Naive thymus-derived CD4-positive, alpha-beta T cell (primary cell): ENCODE measurements around the gene ATG16L2. TPM values are rescaled to one million over a fixed set of nuclear protein-coding genes. Genes with fewer than 3 reads are reported as not detected.
A peak's percentile ranks its signal among the peaks of the same experiment; 100 is the strongest.

ENCODE experiments used
- ATAC-seq: fragments of 150-1000 bp; cut with Tn5 transposase; 2 replicates; pipeline ENCODE4 v1.10.0; 2021; ENCODE audit warnings: mild to moderate bottlenecking, moderate library complexity
- CTCF ChIA-PET: fragments of 350-600 bp; sonication (Branson Sonifier 250); formaldehyde crosslinking; loops from one replicate; lab custom pipeline; 2021; ENCODE audit warnings: antibody characterized with exemption; lab: Charles Lee
- POLR2A ChIA-PET: fragments of 350-600 bp; sonication (Branson Sonifier 250); formaldehyde crosslinking; loops from one replicate; lab custom pipeline; 2021; ENCODE audit warnings: antibody characterized with exemption, inconsistent platforms; lab: Charles Lee
- DNase-seq, 9 donors: peaks; one replicate each; pipeline versions ENCODE4 v3.0.0 to v3.0.0-alpha.2; 2020 to 2022; ENCODE audit warnings: mixed read lengths in 1 of 9
- H3K27ac ChIP-seq: one replicate; pipeline ENCODE4 v1.7.0; 2013; ENCODE audit warnings: mild to moderate bottlenecking, low read depth, low read length, moderate library complexity
- H3K27me3 ChIP-seq, 2 donors: one replicate each; pipeline ENCODE4 v1.7.0; 2013; ENCODE audit warnings: low read length in 2 of 2, mild to moderate bottlenecking in 2 of 2, moderate library complexity in 2 of 2; ENCODE audit not compliant: control insufficient read depth in 2 of 2, insufficient read depth in 2 of 2
- H3K36me3 ChIP-seq, 3 experiments: 1 replicate in 2 of 3; 2 replicates in 1 of 3; pipeline ENCODE4 v1.7.0; 2013; ENCODE audit warnings: low read length in 3 of 3, mild to moderate bottlenecking in 3 of 3, moderate library complexity in 1 of 3; ENCODE audit not compliant: insufficient read depth in 3 of 3, control insufficient read depth in 2 of 3
- H3K4me1 ChIP-seq, 2 donors: one replicate each; pipeline ENCODE4 v1.7.0; 2013; ENCODE audit warnings: low read length in 2 of 2, mild to moderate bottlenecking in 2 of 2, moderate library complexity in 1 of 2; ENCODE audit not compliant: control insufficient read depth in 2 of 2, insufficient read depth in 2 of 2
- H3K4me3 ChIP-seq: 2 replicates; pipeline ENCODE4 v1.7.0; 2013; ENCODE audit warnings: mild to moderate bottlenecking, low read length
- H3K9me3 ChIP-seq, 3 experiments: 1 replicate in 2 of 3; 2 replicates in 1 of 3; pipeline ENCODE4 v1.7.0; 2013; ENCODE audit warnings: low read length in 3 of 3; ENCODE audit not compliant: control insufficient read depth in 2 of 3
- H3K27ac Mint-ChIP-seq, 9 donors: one replicate each; pipeline ENCODE4 v1.8.0; 2020 to 2022; ENCODE audit warnings: mixed read lengths in 9 of 9, mild to moderate bottlenecking in 8 of 9, moderate library complexity in 5 of 9, inconsistent platforms in 2 of 9
- H3K27me3 Mint-ChIP-seq, 5 donors: one replicate each; pipeline ENCODE4 v1.8.0; 2021 to 2022; ENCODE audit warnings: mixed read lengths in 5 of 5, mild to moderate bottlenecking in 1 of 5
- H3K36me3 Mint-ChIP-seq, 5 donors: one replicate each; pipeline ENCODE4 v1.8.0; 2020 to 2022; ENCODE audit warnings: mixed read lengths in 5 of 5, mild to moderate bottlenecking in 3 of 5, inconsistent platforms in 1 of 5
- H3K4me1 Mint-ChIP-seq, 7 donors: one replicate each; pipeline ENCODE4 v1.8.0; 2020 to 2022; ENCODE audit warnings: mixed read lengths in 7 of 7, mild to moderate bottlenecking in 3 of 7, inconsistent platforms in 1 of 7
- H3K4me3 Mint-ChIP-seq, 10 donors: one replicate each; pipeline ENCODE4 v1.8.0; 2020 to 2022; ENCODE audit warnings: mild to moderate bottlenecking in 10 of 10, mixed read lengths in 10 of 10, moderate library complexity in 6 of 10, inconsistent platforms in 2 of 10
- H3K9me3 Mint-ChIP-seq, 11 donors: one replicate each; pipeline ENCODE4 v1.8.0; 2020 to 2022; ENCODE audit warnings: mixed read lengths in 11 of 11, mild to moderate bottlenecking in 4 of 11, inconsistent platforms in 1 of 11, moderate library complexity in 1 of 11
- intact Hi-C, 2 donors: fragments of 100-400 bp; cut with micrococcal nuclease; formaldehyde crosslinking; loops; one replicate each; pipeline ENCODE4 v1.15.1; 2023
- polyA plus RNA-seq, 2 donors: library from polyadenylated mRNA; unstranded; fragments of 300-500 nt; fragmentation: Illumina TruSeq; gene quantifications; one replicate each; pipeline ENCODE4 v1.2.3, GENCODE V29; 2021
- total RNA-seq, 6 experiments: library from RNA in 5 of 6; stranded (reverse) in 5 of 6; gene quantifications; 1 replicate in 5 of 6; 2 replicates in 1 of 6; pipeline ENCODE4 v1.2.3 and lab custom pipeline; 2021 to 2026

ATG16L2 gene
- total and polyA plus RNA-seq, 7 experiments from 2014 or later: 12.8 to 199 (median 134) TPM

DNA sequence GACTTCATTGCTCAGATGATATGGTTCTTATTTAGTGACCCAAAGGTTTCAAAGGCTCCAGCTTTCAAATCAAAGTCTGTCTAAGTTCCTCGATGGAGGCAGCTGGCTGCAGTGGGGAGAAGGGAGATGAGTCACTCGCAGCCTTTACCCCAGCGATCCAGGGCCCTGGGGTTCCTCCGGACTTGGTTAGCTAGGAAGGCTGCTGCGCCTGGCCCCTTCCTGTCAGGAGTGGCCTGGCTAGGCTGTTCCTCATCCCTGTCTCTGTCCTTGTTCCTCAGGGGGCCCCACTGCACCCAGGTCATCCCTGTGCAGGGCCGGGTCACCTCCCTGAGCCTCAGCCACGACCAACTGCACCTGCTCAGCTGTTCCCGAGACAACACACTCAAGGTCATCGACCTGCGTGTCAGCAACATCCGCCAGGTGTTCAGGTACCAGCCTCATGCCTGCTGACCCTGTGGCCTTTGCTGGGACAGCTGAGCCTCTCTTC, 13.9 kb downstream of the ATG16L2 start:
- peak overlapping the region in 2 of 10 donors; percentile 25 to 37 for H3K4me3 Mint-ChIP-seq
- Histone ChIP-seq H3K36me3 (peaks cover 0 to 61% (median 0%) of the 10 kb centered on the region in 3 experiments), H3K4me1 (peaks cover 0 to 4% of the 10 kb centered on the region in 2 donors), H3K4me3 (no peak overlapping the region), H3K27me3 (no peaks in the 10 kb centered on the region), H3K9me3 (no peaks in the 10 kb centered on the region), H3K27ac (no peak overlapping the region)
- intact Hi-C loops: no loop called here
- DNase-seq (no peak), ATAC-seq (peak; percentile 11)
- peaks cover 0 to 1% (median 0%) of the 10 kb centered on the region in 11 donors for H3K9me3 Mint-ChIP-seq
- H3K27ac Mint-ChIP-seq: peak overlapping the region in 3 of 9 donors; percentile 17 to 79 (median 62)
- ChIA-PET CTCF (interaction anchor here (0.7 to 8.6 kb wide), 3 partner anchors 100 to 350 kb away, joined by 3 to 89 read pairs (median 3); no protein-coding TSS in a partner anchor), POLR2A (interaction anchor here (1.1 to 1.2 kb wide), 2 partner anchors 106 to 315 kb away, joined by 3 read pairs; no protein-coding TSS in a partner anchor)
- peaks cover 5 to 27% (median 8%) of the 10 kb centered on the region in 7 donors for H3K4me1 Mint-ChIP-seq
- H3K36me3 Mint-ChIP-seq: peaks cover 0 to 21% (median 0%) of the 10 kb centered on the region in 5 donors
- H3K27me3 Mint-ChIP-seq: no peaks in the 10 kb centered on the region

DNA sequence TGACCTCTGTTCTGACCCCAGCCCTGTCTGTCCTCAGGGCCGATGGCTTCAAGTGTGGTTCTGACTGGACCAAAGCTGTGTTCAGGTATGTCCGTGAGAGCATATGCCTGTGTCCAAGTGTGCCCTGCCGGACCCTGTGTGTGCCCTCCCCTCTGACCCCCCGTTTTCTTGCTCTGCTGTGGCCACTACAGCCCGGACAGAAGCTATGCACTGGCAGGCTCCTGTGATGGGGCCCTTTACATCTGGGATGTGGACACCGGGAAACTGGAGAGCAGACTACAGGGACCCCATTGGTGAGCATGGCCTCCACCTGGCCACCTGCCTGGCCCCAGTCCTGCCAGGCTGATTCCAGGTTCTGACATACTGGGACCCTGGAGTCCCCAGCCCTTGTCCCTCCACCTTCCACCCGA, 14.5 kb downstream of the ATG16L2 start:
- H3K27me3 ChIP-seq: no peaks in the 10 kb centered on the region
- ATAC-seq (no peak), DNase-seq (no peak)
- H3K27ac ChIP-seq: no peak overlapping the region
- H3K27ac Mint-ChIP-seq: peak overlapping the region in 4 of 9 donors; percentile 8 to 79 (median 22)
- H3K36me3 ChIP-seq: peaks cover 0 to 56% (median 0%) of the 10 kb centered on the region in 3 experiments
- POLR2A ChIA-PET: interaction anchor here (0.6 kb wide), 1 partner anchor 103 kb away, joined by 3 read pairs; no protein-coding TSS in a partner anchor
- CTCF ChIA-PET: interaction anchor here (0.7 to 8.6 kb wide), 2 partner anchors 104 to 350 kb away, joined by 3 to 89 read pairs; no protein-coding TSS in a partner anchor
- no peak overlapping the region for H3K4me3 ChIP-seq
- H3K4me1 Mint-ChIP-seq: peaks cover 5 to 27% (median 8%) of the 10 kb centered on the region in 7 donors
- peaks cover 0 to 15% (median 0%) of the 10 kb centered on the region in 5 donors for H3K36me3 Mint-ChIP-seq
- no peak overlapping the region for H3K4me3 Mint-ChIP-seq
- H3K9me3 ChIP-seq: no peaks in the 10 kb centered on the region
- H3K4me1 ChIP-seq: peaks cover 0 to 4% of the 10 kb centered on the region in 2 donors
- peaks cover 0 to 1% (median 0%) of the 10 kb centered on the region in 11 donors for H3K9me3 Mint-ChIP-seq
- H3K27me3 Mint-ChIP-seq: no peaks in the 10 kb centered on the region
- intact Hi-C loops: no loop called here

DNA sequence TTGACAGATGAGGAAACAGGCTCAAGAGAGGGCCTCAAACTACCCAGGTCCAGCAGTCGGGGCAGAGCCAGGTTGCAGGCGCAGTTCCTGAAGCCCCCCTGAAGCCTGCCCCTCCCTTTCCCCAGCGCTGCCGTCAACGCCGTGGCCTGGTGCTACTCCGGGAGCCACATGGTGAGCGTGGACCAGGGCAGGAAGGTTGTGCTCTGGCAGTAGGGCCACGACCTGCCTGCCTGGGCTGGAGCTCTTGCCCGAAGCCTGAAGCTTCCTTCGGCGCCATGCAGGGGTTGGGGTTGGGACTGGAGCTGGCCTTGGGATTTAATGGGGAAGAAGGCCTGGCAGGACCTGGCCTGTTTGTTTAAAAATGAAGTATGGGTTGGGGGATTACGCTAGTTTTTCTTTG, 15.0 kb downstream of the ATG16L2 start:
- Mint-ChIP-seq H3K4me3 (no peak overlapping the region), H3K27me3 (no peaks in the 10 kb centered on the region), H3K4me1 (peaks cover 5 to 24% (median 8%) of the 10 kb centered on the region in 7 donors), H3K27ac (peak overlapping the region in 3 of 9 donors; percentile 45 to 77 (median 58)), H3K9me3 (peaks cover 0 to 1% (median 0%) of the 10 kb centered on the region in 11 donors), H3K36me3 (peaks cover 0 to 15% (median 0%) of the 10 kb centered on the region in 5 donors)
- CTCF ChIA-PET: interaction anchor here (8.6 kb wide), 1 partner anchor 349 kb away, joined by 89 read pairs; no protein-coding TSS in a partner anchor
- H3K9me3 ChIP-seq: no peaks in the 10 kb centered on the region
- no peak overlapping the region for H3K4me3 ChIP-seq
- peaks cover 0 to 51% (median 0%) of the 10 kb centered on the region in 3 experiments for H3K36me3 ChIP-seq
- H3K27ac ChIP-seq: no peak overlapping the region
- intact Hi-C loops: no loop called here
- peaks cover 0 to 4% of the 10 kb centered on the region in 2 donors for H3K4me1 ChIP-seq
- H3K27me3 ChIP-seq: no peaks in the 10 kb centered on the region
- DNase-seq (no peak), ATAC-seq (no peak)
- POLR2A ChIA-PET: interaction anchor here (0.6 kb wide), 1 partner anchor 104 kb away, joined by 3 read pairs; no protein-coding TSS in a partner anchor

DNA sequence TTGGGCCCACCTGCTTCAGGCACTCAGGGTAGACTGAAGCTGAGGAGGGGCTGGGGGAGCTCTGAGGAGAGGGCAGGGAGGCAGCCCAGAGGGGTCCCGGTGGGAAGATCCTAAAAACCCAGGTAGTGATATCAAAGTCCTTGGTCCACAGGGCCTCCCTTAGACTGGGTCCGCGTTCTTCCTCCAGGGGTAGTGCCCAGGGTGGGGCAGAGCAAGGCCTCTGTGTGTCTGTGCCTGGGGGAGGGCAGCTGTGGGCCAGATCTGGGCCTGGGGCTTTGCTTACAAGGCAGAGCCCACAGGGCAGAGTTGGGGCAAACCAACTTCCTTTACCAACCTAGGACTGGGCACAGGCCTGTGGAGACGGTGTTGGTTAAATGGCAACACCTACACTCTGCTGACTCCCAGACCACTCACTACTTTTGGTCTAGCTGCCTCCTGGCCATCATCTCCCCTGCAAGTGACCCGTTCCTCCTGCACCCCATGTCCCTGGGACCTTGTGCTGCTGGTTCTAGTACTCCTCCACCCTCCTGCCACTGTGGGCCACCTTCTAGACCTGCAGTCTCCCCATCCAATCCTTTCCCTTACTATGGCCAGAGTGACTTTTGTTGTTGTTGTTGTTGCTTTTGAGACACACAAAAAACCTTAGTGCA, 15.8 kb downstream of the ATG16L2 start:
- H3K9me3 ChIP-seq: no peaks in the 10 kb centered on the region
- Mint-ChIP-seq H3K4me1 (peaks cover 5 to 32% (median 9%) of the 10 kb centered on the region in 7 donors), H3K36me3 (peaks cover 0 to 10% (median under 1%) of the 10 kb centered on the region in 5 donors), H3K27me3 (no peaks in the 10 kb centered on the region), H3K27ac (peak overlapping the region in 8 of 9 donors; percentile 8 to 77 (median 46)), H3K4me3 (no peak overlapping the region), H3K9me3 (peaks cover 0 to 1% (median 0%) of the 10 kb centered on the region in 11 donors)
- H3K4me1 ChIP-seq: peaks cover 0 to 4% of the 10 kb centered on the region in 2 donors
- no peak overlapping the region for H3K4me3 ChIP-seq
- DNase-seq (no peak), ATAC-seq (no peak)
- H3K27me3 ChIP-seq: no peaks in the 10 kb centered on the region
- intact Hi-C loops: loop anchor here in 1 of 2 donors (5.0 kb wide), 1 partner anchor 412 kb away; no protein-coding TSS in a partner anchor
- no peak overlapping the region for H3K27ac ChIP-seq
- peaks cover 0 to 43% (median 0%) of the 10 kb centered on the region in 3 experiments for H3K36me3 ChIP-seq
- ChIA-PET CTCF (interaction anchor here (0.6 to 8.6 kb wide), 2 partner anchors 36 to 348 kb away, joined by 4 to 89 read pairs; no protein-coding TSS in a partner anchor), POLR2A (interaction anchor here (0.6 kb wide), 1 partner anchor 20 kb away, joined by 6 read pairs; no protein-coding TSS in a partner anchor)

DNA sequence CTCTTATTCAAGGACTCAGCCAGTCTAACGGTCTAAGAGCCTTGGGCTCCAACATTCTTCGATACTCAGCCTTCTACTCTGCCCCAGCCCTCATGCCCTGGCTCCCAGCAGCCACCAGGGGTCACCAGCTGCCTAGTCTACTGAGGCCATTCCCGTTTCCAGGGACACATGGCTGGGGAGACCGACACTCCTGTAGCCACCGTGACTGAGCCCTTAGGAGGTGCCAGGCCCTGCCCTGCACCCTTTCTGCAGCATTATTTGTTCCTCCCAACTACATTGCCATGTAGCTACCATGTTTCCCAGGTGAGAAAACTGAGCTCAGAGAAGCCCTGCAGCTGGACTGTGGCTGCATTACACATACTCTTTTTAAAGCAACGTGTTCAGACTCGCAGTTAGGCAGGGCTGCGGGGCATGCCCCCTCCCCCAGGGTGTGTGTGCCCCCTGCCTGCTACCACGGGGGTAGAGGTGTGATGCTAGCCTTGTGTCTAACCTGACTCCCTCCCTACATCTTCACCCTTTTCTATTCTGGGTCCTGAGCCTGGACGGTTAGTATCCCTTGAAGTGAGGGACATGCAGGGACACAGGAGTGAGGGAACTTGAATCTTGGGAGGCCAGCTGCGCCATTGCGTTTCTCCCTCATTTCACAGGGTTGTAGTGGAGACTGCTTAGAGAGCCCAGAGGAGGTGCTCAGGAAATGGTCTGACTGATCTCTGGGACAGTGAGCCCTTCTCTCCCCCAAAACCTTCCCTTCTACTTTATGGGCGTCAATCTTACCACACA, 17.5 kb downstream of the ATG16L2 start:
- ATAC-seq: peak; percentile 79

More for the DNA sequence above, 17.5 kb downstream of the ATG16L2 start:
- peak in 7 of 9 donors; percentile 31 to 57 (median 45) for DNase-seq
- Histone ChIP-seq H3K27me3 (no peaks in the 10 kb centered on the region), H3K4me3 (no peak overlapping the region), H3K4me1 (peaks cover 0 to 4% of the 10 kb centered on the region in 2 donors), H3K9me3 (no peaks in the 10 kb centered on the region), H3K36me3 (peaks cover 0 to 30% (median 0%) of the 10 kb centered on the region in 3 experiments), H3K27ac (peak overlapping the region; percentile 22)
- CTCF ChIA-PET: interaction anchor here (1.0 to 8.6 kb wide), 8 partner anchors 9 to 352 kb away, joined by 3 to 89 read pairs (median 4); no protein-coding TSS in a partner anchor
- H3K27me3 Mint-ChIP-seq: no peaks in the 10 kb centered on the region
- POLR2A ChIA-PET: interaction anchor here (0.6 to 1.8 kb wide), 3 partner anchors 9 to 346 kb away, joined by 3 to 8 read pairs (median 4); no protein-coding TSS in a partner anchor
- H3K27ac Mint-ChIP-seq: peak overlapping the region in 8 of 9 donors; percentile 52 to 86 (median 80)
- H3K9me3 Mint-ChIP-seq: peaks cover 0 to 1% (median 0%) of the 10 kb centered on the region in 11 donors
- no peak overlapping the region for H3K4me3 Mint-ChIP-seq
- peaks cover 0 to 10% (median 4%) of the 10 kb centered on the region in 5 donors for H3K36me3 Mint-ChIP-seq
- H3K4me1 Mint-ChIP-seq: peaks cover 5 to 37% (median 13%) of the 10 kb centered on the region in 7 donors
- intact Hi-C loops: loop anchor here (1.0 to 5.0 kb wide), 3 partner anchors 347 to 504 kb away; no protein-coding TSS in a partner anchor
